ENCODE data around the gene LARP6. TPM values are rescaled to one million over a fixed set of nuclear protein-coding genes. Genes with fewer than 3 reads are reported as not detected.
A peak's percentile ranks its signal among the peaks of the same experiment; 100 is the strongest.

Gene LARP6
- total and polyA plus RNA-seq, 2 of the 4 experiments (the other 2 are of a cell fraction), result 36.4 to 135 TPM

DNA sequence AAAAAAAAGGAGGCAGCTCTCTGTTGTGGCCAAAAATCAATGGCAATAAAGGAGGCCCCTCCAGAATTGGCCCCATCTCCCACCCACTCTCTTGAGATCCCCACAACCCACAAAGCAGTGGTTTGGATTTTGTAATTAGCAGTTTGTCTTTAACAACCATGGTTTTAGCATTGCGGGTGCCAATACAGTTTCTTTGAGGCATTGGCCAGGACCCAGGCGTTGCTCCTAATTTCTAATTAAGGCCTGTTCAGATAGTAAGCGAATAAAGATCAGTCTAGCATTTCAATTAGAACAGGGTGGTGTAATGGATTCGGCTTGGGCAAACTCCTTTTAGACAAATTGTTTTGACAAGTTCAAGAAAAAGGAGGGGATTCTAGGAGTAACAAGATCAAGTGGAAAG lies 67.0 kb downstream of the LARP6 start:
- H3K23ac ChIP-seq (ENCODE audit: low read depth, low read length), result peak overlapping the region; percentile 2; the same call in 1 of the 2 replicates
- H3K79me1 ChIP-seq (ENCODE audit: low read depth in 1 of 2, low read length in 2 of 2), result peaks cover 13 to 41% of the 10 kb centered on the region in 2 experiments; a peak in 3 of 4 replicates
- no peaks in the 10 kb centered on the region for H3K9me3 ChIP-seq (ENCODE audit: control insufficient read depth, insufficient read depth, low read length)
- H4K20me1 ChIP-seq (ENCODE audit: insufficient read depth, low read length), result no peaks in the 10 kb centered on the region
- no peak overlapping the region for H3K56ac ChIP-seq (ENCODE audit: extremely low read depth, insufficient read depth, low read length)
- peaks cover 36% of the 10 kb centered on the region for H3K9me1 ChIP-seq (ENCODE audit: insufficient read depth, low read length)
- no peak overlapping the region for H3K9ac ChIP-seq (ENCODE audit: low read depth, low read length)
- CTCF ChIA-PET, result no interaction called here
- peak overlapping the region; percentile 47 for H4K91ac ChIP-seq (ENCODE audit: insufficient read depth, low read depth, low read length)
- POLR2A ChIA-PET (ENCODE audit: unreplicated experiment), result no interaction called here
- peak overlapping the region; percentile 64 for H3K4ac ChIP-seq (ENCODE audit: low read depth, low read length)
- BruUV-seq (replicated peaks), result no TSS peak
- intact Hi-C loops (cut with micrococcal nuclease), result no loop called here
- DNase-seq (no peak), ATAC-seq (ENCODE audit: low read depth) (no peak)
- no peak overlapping the region for H3K4me2 ChIP-seq (ENCODE audit: low read depth, low read length)
- peak overlapping the region; percentile 62 for H2BK5ac ChIP-seq (ENCODE audit: low read depth, low read length, poor library complexity, severe bottlenecking)
- peak overlapping the region; percentile 86 for H2BK20ac ChIP-seq (ENCODE audit: low read depth, low read length)
- peak overlapping the region; percentile 96 for H2BK120ac ChIP-seq (ENCODE audit: low read depth, low read length)
- in situ Hi-C loops (cut with MboI; ENCODE audit: low sequenced_read_pairs), result no loop called here
- H2BK15ac ChIP-seq (ENCODE audit: low read depth, low read length), result peak overlapping the region; percentile 87; the same call in 2 of the 3 replicates
- H3K36me3 ChIP-seq (ENCODE audit: control insufficient read depth, insufficient read depth, low read length), result no peaks in the 10 kb centered on the region
- TF ChIP-seq RCOR1 (IDR thresholded peaks at IDR 0.05; ENCODE audit: insufficient replicate concordance, low read length) (no peak), CHD1 (IDR thresholded peaks at IDR 0.05; ENCODE audit: low read depth, low read length) (no peak), MXI1 (IDR thresholded peaks at IDR 0.05; ENCODE audit: borderline replicate concordance, low read depth, low read length) (no peak)
- TF ChIP-seq, protein P1, sequence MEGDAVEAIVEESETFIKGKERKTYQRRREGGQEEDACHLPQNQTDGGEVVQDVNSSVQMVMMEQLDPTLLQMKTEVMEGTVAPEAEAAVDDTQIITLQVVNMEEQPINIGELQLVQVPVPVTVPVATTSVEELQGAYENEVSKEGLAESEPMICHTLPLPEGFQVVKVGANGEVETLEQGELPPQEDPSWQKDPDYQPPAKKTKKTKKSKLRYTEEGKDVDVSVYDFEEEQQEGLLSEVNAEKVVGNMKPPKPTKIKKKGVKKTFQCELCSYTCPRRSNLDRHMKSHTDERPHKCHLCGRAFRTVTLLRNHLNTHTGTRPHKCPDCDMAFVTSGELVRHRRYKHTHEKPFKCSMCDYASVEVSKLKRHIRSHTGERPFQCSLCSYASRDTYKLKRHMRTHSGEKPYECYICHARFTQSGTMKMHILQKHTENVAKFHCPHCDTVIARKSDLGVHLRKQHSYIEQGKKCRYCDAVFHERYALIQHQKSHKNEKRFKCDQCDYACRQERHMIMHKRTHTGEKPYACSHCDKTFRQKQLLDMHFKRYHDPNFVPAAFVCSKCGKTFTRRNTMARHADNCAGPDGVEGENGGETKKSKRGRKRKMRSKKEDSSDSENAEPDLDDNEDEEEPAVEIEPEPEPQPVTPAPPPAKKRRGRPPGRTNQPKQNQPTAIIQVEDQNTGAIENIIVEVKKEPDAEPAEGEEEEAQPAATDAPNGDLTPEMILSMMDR (conservative IDR thresholded peaks at IDR 0.05; ENCODE audit: low read depth, low read length), result no peak
- TF ChIP-seq, protein P2, sequence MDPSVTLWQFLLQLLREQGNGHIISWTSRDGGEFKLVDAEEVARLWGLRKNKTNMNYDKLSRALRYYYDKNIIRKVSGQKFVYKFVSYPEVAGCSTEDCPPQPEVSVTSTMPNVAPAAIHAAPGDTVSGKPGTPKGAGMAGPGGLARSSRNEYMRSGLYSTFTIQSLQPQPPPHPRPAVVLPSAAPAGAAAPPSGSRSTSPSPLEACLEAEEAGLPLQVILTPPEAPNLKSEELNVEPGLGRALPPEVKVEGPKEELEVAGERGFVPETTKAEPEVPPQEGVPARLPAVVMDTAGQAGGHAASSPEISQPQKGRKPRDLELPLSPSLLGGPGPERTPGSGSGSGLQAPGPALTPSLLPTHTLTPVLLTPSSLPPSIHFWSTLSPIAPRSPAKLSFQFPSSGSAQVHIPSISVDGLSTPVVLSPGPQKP (IDR thresholded peaks at IDR 0.05; ENCODE audit: borderline replicate concordance, low read depth, low read length), result no peak
- TF ChIP-seq, protein P3, sequence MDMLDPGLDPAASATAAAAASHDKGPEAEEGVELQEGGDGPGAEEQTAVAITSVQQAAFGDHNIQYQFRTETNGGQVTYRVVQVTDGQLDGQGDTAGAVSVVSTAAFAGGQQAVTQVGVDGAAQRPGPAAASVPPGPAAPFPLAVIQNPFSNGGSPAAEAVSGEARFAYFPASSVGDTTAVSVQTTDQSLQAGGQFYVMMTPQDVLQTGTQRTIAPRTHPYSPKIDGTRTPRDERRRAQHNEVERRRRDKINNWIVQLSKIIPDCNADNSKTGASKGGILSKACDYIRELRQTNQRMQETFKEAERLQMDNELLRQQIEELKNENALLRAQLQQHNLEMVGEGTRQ (IDR thresholded peaks at IDR 0.05; ENCODE audit: low read depth, low read length), result no peak
- no peak overlapping the region for H3K4me3 ChIP-seq (ENCODE audit: insufficient read depth, low read depth, low read length)
- H2AK9ac ChIP-seq (replicated peaks; ENCODE audit: low read depth, low read length, poor library complexity), result no peak overlapping the region
- peak overlapping the region; percentile 41 for H2AK5ac ChIP-seq (ENCODE audit: low read depth, low read length)
- H4K8ac ChIP-seq (ENCODE audit: low read depth in 2 of 2, low read length in 2 of 2), result peak overlapping the region; percentile 43 to 74; a peak in 3 of 4 replicates
- H3K18ac ChIP-seq (ENCODE audit: low read depth, low read length), result peak overlapping the region; percentile 18; the same call in 1 of the 2 replicates
- H3K27ac ChIP-seq (ENCODE audit: insufficient read depth, low read length), result peak overlapping the region; percentile 55; the same call in 1 of the 2 replicates
- 100% methylated on average over 2 of the region's 4 CpGs; no CpG with 5 or more reads in 1 of the 2 experiments for WGBS, 2 experiments (ENCODE audit: extremely low coverage in 2 of 2, insufficient read length in 1 of 2)
- peaks cover 27% of the 10 kb centered on the region for H3K4me1 ChIP-seq (ENCODE audit: control insufficient read depth, insufficient read depth, low read length)
- peak overlapping the region; percentile 15 for H3K14ac ChIP-seq (replicated peaks; ENCODE audit: low read depth, low read length)
- H3K27me3 ChIP-seq (ENCODE audit: control insufficient read depth, insufficient read depth, low read length), result no peaks in the 10 kb centered on the region
- peak overlapping the region; percentile 65; the same call in 1 of the 2 replicates for H4K5ac ChIP-seq (ENCODE audit: low read depth, low read length)
- dilution Hi-C loops (cut with HindIII; ENCODE audit: low sequenced_read_pairs, unreplicated experiment), result no loop called here
- no peak overlapping the region for H2AFZ ChIP-seq (replicated peaks; ENCODE audit: low read length, poor library complexity)

All from IMR-90 (cell line).